Stimulated activated CD8-positive, alpha-beta memory T cell treated with anti-CD3 and anti-CD28 coated beads, Interleukin-15, amount 100 ng/mL, for 48 hours (primary cell): ENCODE measurements around the gene INPP4B.

Experiments used
- DNase-seq, 2 donors: peaks; one replicate each; pipeline ENCODE4 v3.0.0-alpha.2; 2020; ENCODE audit warnings: low read depth in 2 of 2

Gene INPP4B

GRCh38 chr4:142348613-142349021, 497.5 kb downstream of the INPP4B start:
- no peak for DNase-seq

- DNase-seq: no peak
Measured at GRCh38 chr4:142347241-142347640, 498.9 kb downstream of the INPP4B start.

GRCh38 chr4:142345924-142346323, 500.2 kb downstream of the INPP4B start:
- no peak for DNase-seq

- DNase-seq: no peak
Measured at GRCh38 chr4:142341268-142341667, 504.8 kb downstream of the INPP4B start.

DNA sequence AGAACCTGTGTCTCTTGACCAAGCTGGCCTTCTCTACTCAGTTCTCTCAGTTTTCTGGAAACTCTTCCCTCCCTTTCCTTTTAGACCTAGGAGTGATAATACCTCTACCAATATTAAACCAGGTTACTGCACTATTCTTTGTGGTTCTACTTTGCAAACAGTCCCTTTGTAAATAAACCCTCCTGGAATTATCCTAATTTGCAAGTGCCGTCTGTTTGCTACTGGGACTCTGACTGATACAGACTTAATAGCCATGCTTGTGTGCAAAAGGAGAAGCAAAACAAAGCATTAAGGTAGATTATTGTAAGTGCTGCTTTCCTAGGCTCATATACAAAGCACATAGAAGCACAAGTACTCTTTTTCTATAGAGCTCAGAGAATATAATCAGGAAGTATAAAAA, 507.0 kb downstream of the INPP4B start:
- DNase-seq: no peak

GRCh38 chr4:142336251-142336934, 509.7 kb downstream of the INPP4B start:
- no peak for DNase-seq

GRCh38 chr4:142334931-142335330, 511.2 kb downstream of the INPP4B start:
- DNase-seq: no peak

DNA sequence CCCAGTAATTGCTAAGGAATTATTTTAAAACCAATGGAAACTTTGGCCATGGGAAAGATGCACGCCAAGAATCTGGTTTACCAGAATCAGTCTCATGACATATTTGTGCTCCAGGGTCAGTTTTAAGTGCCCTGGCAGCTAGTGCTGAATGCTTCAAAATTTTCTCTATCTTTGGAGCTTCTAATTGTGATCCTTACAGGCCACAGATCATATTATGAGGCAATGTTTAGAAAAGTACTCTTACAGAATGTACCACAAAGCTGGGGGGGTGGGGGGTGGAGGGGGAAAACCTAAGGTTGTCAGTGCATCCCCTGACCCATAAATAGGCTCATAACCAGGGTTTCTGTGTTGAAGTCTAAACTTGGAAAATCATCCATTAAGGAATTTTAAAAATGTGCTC, 514.5 kb downstream of the INPP4B start:
- DNase-seq: no peak

DNA sequence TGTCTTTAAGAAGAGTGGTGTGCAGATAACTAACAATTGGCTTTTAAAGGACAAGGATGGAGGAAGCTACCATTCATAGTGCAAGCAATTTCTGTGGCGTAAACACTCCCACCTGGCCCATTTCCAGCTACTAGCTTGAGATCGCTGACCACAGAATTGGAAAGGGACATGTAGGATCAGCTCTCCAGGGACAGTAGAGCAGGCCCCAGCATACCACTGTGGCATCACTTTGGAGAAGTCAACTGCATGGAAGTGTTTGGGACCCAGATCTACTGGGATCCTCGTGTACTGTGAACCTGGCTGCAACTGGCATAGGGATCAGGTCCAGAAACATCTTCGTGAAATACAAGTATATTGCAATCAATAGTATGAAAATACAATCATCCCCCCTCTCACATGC, 515.0 kb downstream of the INPP4B start:
- no peak for DNase-seq

DNA sequence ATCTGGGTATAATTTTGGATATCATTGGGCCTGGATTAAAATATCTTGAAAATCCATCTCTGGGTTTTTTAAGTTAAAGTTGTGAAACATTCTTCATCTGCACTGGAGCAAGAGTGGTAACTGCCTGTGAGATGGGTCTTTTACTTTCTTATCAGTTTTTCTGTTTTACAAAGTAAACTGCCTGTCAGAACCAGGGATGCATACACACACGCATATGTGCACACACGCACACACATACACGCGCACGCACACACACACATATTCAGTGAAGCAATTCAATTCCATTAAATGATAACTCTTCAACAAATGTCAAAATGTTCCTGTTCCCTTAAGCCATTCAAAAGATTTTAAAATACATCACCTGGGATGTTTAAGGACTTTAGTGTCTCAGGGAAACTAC, 515.8 kb downstream of the INPP4B start:
- no peak for DNase-seq

GRCh38 chr4:142329313-142329712, 516.8 kb downstream of the INPP4B start:
- DNase-seq: no peak

DNA sequence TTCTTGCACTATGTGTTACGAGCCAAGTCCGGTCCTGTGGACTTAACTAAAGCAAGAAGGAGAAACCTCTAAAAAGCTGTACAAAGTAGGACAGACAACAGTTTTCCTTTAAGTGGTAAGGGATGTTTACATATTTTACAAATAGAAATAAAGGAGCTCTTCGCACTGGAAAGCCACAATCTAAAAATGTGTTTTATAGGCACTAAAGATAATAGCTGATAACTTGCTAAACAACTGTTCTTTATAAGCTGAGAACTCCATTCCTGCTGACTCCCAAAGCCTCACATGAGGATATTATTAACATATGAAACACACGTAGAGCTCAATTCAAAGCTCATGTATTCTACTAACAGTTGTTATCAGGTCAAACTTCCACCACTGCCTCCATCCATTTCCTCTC, 519.9 kb downstream of the INPP4B start:
- no peak for DNase-seq

GRCh38 chr4:142324572-142324971, 521.5 kb downstream of the INPP4B start:
- DNase-seq: no peak

DNA sequence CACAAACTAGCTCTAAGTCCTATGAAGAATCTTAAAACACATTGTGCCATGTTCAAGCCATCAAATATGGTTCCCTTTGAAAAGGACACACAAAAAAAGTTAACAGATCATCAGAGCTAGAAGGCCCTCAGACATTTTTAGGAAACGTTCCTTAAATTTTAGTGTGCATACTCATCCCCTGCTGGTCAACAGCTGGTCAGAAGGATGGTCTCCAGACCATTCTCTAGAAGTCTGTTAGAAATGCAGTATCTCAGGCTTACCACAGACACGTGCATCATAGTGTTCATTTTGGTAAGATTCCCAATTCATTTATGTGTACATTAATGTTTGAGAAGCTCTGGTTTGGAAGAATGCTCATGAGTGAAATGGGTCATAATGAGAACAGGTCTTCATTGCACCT, 523.1 kb downstream of the INPP4B start:
- DNase-seq: no peak

- DNase-seq: no peak
Measured at GRCh38 chr4:142318280-142318679, 527.8 kb downstream of the INPP4B start.

DNA sequence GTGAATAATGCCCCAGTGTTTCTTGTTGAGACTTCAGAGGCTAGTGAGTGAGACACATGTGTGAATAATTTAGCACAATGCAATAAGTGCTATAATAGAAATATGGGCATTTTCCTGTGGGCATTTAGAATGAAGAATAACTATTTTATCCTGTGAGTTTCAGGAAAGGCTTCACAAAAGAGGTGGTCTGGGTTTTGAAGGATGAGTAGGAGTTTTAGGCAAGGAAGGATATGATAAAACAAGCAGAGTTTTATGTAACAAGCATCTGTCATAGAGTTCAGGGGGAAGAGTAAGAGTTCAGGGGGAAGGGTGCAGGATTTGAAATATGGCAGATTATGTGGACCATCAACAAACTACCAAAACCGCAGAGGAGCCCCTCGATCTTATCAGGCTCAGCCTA, 529.2 kb downstream of the INPP4B start:
- no peak for DNase-seq

- DNase-seq: no peak
Measured at GRCh38 chr4:142316025-142316424, 530.1 kb downstream of the INPP4B start.

DNA sequence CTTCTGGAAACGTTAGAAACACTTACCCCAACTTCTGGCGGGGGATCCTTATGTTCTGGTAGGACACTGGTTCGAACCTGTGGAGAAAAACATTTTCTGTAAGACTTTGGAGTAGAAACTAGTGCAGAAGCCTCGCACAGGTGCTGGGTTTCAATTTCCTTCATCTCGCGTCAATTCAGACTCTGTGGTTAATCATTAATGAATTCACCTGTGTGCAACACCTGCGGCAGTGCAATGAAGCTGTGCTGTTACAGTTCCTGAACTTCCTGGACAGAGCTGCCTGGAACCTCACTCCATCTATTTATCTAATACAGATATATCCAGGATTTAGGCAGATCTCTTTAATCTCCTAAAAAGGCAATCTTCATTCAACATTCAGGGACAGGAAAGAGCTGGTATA, 531.4 kb downstream of the INPP4B start:
- no peak for DNase-seq

DNA sequence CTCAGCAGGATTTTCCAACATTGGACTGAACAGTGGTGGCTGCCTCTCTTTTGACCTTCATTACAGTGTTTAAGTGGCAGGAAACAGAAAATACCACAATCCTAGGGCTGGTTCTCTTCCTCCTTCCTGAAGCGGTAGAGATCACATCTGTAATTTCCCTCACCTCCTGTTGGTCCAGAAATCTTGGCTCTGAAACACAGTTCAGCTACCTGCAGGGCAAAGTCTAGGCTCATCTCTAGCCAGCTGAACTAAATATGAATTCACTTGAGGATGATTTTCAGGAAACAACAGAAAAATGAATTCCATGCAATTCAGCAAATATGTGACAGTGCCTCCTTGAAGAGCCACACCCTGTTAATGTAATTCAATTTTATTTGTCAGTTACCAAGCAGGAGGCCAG, 531.9 kb downstream of the INPP4B start:
- no peak for DNase-seq

- no peak for DNase-seq
Measured at GRCh38 chr4:142312391-142312790, 533.7 kb downstream of the INPP4B start.

- no peak for DNase-seq
Measured at GRCh38 chr4:142311916-142312315, 534.2 kb downstream of the INPP4B start.

DNA sequence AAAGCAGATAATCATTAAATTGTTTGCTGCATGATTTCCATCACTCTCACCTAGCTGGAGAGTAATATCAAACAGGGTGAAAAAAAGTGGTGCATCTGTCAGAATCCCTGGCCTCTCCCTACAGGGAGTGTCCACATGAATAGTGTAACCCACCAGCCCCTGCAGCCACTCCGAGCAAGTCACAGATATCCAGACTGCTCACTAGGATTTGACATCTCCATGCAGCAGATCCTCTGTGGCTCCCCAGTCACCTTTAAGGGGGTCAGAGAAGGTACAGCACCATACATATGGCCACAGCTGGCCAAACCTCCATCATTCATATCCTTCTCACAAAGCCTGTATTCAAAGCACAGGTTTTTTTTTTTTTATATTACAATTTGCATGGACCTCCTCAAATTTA, 536.3 kb downstream of the INPP4B start:
- DNase-seq: no peak

- no peak for DNase-seq
Measured at GRCh38 chr4:142307857-142308256, 538.2 kb downstream of the INPP4B start.

GRCh38 chr4:142297313-142297712, 548.8 kb downstream of the INPP4B start:
- DNase-seq: no peak
